HG02970 (cell line): Measurements from ENCODE around the gene TLN1.

Experiments
- ATAC-seq: cut with Tn5 transposase; IDR thresholded peaks from one replicate; pipeline ENCODE4 v1.9.1; 2021; ENCODE audit warnings: mild to moderate bottlenecking, moderate library complexity, moderate number of reproducible peaks; ENCODE audit not compliant: unreplicated experiment, low FRiP score

Gene TLN1, protein sequence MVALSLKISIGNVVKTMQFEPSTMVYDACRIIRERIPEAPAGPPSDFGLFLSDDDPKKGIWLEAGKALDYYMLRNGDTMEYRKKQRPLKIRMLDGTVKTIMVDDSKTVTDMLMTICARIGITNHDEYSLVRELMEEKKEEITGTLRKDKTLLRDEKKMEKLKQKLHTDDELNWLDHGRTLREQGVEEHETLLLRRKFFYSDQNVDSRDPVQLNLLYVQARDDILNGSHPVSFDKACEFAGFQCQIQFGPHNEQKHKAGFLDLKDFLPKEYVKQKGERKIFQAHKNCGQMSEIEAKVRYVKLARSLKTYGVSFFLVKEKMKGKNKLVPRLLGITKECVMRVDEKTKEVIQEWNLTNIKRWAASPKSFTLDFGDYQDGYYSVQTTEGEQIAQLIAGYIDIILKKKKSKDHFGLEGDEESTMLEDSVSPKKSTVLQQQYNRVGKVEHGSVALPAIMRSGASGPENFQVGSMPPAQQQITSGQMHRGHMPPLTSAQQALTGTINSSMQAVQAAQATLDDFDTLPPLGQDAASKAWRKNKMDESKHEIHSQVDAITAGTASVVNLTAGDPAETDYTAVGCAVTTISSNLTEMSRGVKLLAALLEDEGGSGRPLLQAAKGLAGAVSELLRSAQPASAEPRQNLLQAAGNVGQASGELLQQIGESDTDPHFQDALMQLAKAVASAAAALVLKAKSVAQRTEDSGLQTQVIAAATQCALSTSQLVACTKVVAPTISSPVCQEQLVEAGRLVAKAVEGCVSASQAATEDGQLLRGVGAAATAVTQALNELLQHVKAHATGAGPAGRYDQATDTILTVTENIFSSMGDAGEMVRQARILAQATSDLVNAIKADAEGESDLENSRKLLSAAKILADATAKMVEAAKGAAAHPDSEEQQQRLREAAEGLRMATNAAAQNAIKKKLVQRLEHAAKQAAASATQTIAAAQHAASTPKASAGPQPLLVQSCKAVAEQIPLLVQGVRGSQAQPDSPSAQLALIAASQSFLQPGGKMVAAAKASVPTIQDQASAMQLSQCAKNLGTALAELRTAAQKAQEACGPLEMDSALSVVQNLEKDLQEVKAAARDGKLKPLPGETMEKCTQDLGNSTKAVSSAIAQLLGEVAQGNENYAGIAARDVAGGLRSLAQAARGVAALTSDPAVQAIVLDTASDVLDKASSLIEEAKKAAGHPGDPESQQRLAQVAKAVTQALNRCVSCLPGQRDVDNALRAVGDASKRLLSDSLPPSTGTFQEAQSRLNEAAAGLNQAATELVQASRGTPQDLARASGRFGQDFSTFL (N-terminal part only)

DNA sequence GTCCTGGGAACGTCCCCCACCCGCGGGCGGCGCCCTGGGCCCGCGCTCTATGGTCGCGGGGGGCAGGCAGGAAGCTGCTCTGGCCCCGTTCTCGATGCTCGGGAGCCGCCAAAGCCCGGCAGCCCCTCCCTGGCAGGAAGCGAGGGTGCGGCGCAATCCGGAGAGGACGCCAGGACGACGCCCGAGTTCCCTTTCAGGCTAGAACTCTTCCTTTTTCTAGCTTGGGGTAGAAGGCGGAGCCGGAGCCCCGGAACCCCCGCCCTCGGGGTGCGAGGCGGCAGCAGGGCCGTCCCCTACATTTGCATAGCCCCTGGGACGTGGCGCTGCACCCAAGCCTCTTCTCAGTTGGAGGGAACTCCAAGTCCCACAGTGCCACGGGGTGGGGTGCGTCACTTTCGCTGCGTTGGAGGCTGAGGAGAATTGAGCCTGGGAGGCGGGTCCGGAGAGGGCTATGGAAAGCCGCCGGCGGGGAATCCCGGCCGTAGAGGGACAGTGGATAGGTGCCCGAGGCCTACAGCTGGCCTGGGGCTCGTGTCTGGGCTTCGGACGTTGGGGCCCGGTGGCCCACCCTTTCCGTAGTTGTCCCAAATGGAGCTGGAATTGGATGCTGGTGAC is at the start of gene TLN1, which contains the start of gene CREB3:
Gene TLN1, minus strand, starts transcription at position 11 of the 615 bp plus-strand sequence. CDS start 6,501 bp downstream, outside the sequence.
Gene CREB3, plus strand, starts transcription at position 482 of the 615 bp plus-strand sequence. Its CDS starts 107 bp downstream, at position 589.
- ATAC-seq = peak; percentile 77

DNA sequence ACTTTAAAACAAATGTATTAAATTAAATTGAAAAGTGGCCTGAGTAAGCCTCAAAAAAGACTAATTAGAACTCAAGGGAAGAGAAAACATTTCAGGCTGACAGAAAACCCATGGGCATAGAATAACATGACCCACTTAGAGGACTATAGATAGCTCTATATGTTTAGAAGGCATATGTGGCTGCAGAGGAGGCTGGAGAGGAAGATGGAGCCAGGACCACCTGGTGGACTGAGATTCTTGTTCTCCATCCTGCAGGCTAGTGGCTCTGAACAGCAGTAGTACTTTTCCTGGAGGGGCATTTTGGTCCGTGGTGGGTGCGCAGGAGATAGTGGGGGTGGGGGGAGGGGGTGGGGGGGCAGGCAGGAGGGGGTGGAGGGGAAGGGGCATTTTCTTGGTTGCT is 49.1 kb upstream of the TLN1 start:
- no peak for ATAC-seq

DNA sequence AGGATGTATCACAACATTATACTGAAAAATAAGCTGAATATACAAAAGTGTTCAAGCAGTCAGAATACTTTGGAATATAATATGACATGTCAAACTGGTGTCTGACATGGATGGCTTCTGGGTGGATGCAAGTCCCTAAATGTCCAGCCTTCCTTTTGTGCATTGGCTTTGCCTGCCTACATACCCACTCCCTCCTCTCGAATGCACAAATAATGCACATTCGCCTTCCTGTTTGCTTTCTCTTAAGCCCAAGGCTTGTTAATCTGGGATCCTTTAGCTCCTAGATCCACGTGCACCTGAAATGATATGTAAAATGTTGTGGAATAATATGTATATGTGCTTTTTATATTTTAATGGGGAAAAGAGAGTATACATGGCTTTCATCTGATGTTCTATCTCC is 46.5 kb upstream of the TLN1 start:
- no peak for ATAC-seq

- no peak for ATAC-seq
These were observed 44.0 kb upstream of the TLN1 start for GRCh38 chr9:35776018-35776417.

GRCh38 chr9:35774907-35775635 is 43.1 kb upstream of the TLN1 start:
- no peak for ATAC-seq

- ATAC-seq = no peak
These were observed 39.9 kb upstream of the TLN1 start for GRCh38 chr9:35771943-35772342.

DNA sequence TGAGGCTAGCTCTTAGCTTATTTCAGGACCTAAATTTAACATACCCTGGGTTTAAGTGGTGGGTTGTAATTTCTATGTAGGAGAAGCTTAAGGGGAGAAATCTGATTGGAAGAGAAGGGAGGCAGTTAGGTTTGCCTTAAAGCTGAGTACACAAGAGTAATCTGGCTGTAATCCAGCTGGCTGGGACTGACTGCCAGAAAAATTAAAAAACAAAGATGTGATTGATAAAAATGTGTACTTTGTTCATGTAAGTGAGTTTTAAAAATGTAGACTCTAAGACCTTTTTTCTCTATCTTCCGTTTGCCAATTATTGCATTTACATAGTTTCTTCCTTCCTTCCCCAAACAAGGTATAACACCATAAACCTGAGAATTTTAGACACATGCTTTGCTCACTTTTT is 39.5 kb upstream of the TLN1 start:
- ATAC-seq = no peak

DNA sequence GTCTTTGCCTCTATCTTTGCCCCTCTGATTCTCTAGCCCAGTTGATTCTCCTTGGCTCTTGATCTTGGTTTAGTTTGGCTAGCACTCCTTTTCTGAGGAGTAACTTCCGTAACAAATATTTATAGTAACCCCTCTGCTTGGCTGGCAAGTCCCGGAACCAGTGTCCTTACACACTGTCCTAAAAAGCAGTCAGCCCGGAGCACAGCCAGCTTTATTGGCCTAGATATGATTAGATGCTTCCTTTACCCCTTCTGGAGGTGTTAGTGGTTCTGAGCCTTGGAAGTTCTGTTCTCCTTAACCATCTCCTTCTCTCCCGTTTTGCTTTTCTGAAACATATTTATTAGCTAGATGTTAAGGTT is 39.1 kb upstream of the TLN1 start:
- ATAC-seq = no peak

GRCh38 chr9:35769763-35770162 is 37.8 kb upstream of the TLN1 start:
- no peak for ATAC-seq

- no peak for ATAC-seq
These were observed 35.5 kb upstream of the TLN1 start for GRCh38 chr9:35767458-35767857.

DNA sequence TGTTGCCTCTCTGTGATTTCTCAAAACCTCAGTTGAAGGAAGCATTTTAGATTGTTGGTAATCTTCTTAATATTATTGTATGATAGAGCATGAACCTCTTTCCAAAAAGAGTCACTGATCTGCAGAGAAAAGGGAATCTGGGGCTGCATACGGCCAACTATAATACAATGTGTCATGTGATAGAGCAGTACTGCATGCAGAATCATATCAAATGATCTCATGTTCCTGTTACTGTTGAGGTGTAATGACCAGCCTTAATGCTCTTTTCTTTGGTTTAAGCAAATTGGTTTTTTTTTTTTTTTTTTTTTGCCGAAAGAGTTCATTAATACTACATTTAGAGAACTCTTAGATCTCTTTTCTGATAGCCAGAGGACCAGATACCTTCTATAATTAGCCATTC is 35.0 kb upstream of the TLN1 start:
- no peak for ATAC-seq

DNA sequence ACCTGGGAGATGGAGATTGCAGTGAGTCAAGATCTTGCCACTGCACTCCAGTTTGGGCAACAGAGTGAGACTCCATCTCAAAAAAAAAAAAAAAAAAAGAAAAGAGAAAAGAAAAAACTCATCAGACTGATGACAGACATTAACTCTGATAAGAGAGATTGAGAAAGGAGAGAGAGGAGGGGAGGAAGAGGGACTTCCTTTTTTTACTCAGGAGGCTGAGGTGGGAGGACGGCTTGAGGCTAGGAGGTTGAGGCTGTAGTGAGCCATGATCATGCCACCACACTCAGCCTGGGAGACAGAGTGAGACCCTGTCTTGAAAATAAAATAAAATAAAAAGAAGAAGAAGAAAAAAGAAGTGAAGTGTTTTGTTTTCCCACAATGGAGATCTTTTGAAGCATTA is 31.8 kb upstream of the TLN1 start:
- ATAC-seq = no peak

GRCh38 chr9:35763181-35763580 is 31.2 kb upstream of the TLN1 start:
- ATAC-seq = no peak

GRCh38 chr9:35760651-35761050 is 28.7 kb upstream of the TLN1 start:
- no peak for ATAC-seq

DNA sequence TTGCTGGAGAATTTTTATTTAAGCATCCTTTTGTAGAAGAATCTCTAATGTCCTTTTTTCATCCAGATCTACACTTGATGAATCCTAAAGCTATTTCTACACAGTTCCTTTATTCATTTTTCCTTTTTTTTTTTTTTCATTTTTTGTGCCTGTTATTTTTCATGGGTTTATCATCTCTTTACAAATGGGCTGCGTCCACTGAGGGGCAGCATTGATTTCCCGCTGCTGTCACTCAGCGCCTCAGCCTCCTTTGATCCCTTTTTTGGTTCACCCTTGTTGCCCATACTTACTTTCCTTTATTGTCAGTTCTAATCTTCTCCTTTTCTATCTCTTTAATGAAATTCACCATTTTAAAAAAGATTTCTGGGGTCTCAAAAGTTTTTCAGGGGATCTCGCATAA is 27.8 kb upstream of the TLN1 start:
- no peak for ATAC-seq

GRCh38 chr9:35758475-35759050 is 26.6 kb upstream of the TLN1 start:
- ATAC-seq = no peak

- no peak for ATAC-seq
These were observed 25.9 kb upstream of the TLN1 start for GRCh38 chr9:35757892-35758275.

- ATAC-seq = peak; percentile 46
These were observed 25.4 kb upstream of the TLN1 start for GRCh38 chr9:35757226-35757891.
